ENCODE measurements around the gene COL6A3.

DNA sequence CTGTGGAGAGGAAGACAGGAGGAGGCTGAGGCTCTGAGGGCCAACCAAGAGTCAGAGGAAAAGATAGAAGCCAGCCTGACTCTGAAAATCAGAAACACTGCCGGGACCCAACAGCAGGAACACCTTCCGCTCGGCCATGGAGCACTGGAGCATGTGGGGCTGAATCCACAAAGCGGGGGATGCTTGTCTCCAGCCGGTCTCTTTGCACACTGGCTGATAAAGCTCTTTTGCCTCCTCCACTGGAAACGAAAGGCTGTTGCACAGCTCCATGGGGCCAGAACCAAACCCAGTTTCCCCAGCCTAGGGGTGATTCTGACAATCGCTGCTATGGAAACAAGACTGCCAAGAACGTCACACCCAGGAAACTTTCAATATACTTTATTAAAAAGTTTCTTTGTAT, 90.3 kb downstream of the COL6A3 start:
- no peak for TF ChIP-seq EGR1 (IDR thresholded peaks at IDR 0.05)
- TF ChIP-seq CREB1 (IDR thresholded peaks at IDR 0.05; ENCODE audit: low read depth) = no peak
- TF ChIP-seq, protein P1, sequence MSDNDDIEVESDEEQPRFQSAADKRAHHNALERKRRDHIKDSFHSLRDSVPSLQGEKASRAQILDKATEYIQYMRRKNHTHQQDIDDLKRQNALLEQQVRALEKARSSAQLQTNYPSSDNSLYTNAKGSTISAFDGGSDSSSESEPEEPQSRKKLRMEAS (IDR thresholded peaks at IDR 0.05) = no peak
- no peak for TF ChIP-seq ZBTB7A (IDR thresholded peaks at IDR 0.05; ENCODE audit: low read depth)
- no peak for TF ChIP-seq YY1 (IDR thresholded peaks at IDR 0.05; ENCODE audit: low read depth)
- no peak for TF ChIP-seq RAD21 (IDR thresholded peaks at IDR 0.05; ENCODE audit: low read depth)

All from Ishikawa (cell line).